ENCODE data around the gene NARS2. TPM values are rescaled to one million over a fixed set of nuclear protein-coding genes. Genes with fewer than 3 reads are reported as not detected.

Gene NARS2
- total RNA-seq, 4 donors from 2014 or later: 17.1 to 23.6 (median 22.5) TPM

- 96% methylated on average over 4 of the region's 4 CpGs for WGBS, 2 donors
- TF ChIP-seq POLR2A (IDR thresholded peaks at IDR 0.05) (no peak), CTCF (IDR thresholded peaks at IDR 0.05) (no peak)
- intact Hi-C loops (cut with DNase I): no loop called here
- no peak for DNase-seq
- H3K36me3 ChIP-seq: no peaks in the 10 kb centered on the region
- H3K27ac ChIP-seq: no peak overlapping the region
- H3K4me1 ChIP-seq: no peaks in the 10 kb centered on the region
- no peak overlapping the region for H3K4me3 ChIP-seq (replicated peaks in 1 of 3)
- no peaks in the 10 kb centered on the region for H3K27me3 ChIP-seq
- H3K9me3 ChIP-seq: no peaks in the 10 kb centered on the region
These were observed 124.8 kb downstream of the NARS2 start for GRCh38 chr11:78449866-78450265.

GRCh38 chr11:78446210-78446609, 128.5 kb downstream of the NARS2 start:
- H3K36me3 ChIP-seq: no peaks in the 10 kb centered on the region
- intact Hi-C loops (cut with DNase I): no loop called here
- TF ChIP-seq POLR2A (IDR thresholded peaks at IDR 0.05) (no peak), CTCF (IDR thresholded peaks at IDR 0.05) (no peak)
- no peak overlapping the region for H3K4me3 ChIP-seq (replicated peaks in 1 of 3)
- DNase-seq: no peak
- H3K27me3 ChIP-seq: no peaks in the 10 kb centered on the region
- no peak overlapping the region for H3K27ac ChIP-seq
- no peaks in the 10 kb centered on the region for H3K4me1 ChIP-seq
- no peaks in the 10 kb centered on the region for H3K9me3 ChIP-seq

- intact Hi-C loops (cut with DNase I): no loop called here
- Histone ChIP-seq H3K27ac (no peak overlapping the region), H3K27me3 (no peaks in the 10 kb centered on the region), H3K36me3 (no peaks in the 10 kb centered on the region), H3K4me1 (no peaks in the 10 kb centered on the region), H3K9me3 (no peaks in the 10 kb centered on the region), H3K4me3 (replicated peaks in 1 of 3) (no peak overlapping the region)
- DNase-seq: no peak
- 90 to 91% methylated on average over 1 of the region's 1 CpG for WGBS, 2 donors
- no peak for TF ChIP-seq CTCF (IDR thresholded peaks at IDR 0.05)
- no peak for TF ChIP-seq POLR2A (IDR thresholded peaks at IDR 0.05)
These were observed 129.9 kb downstream of the NARS2 start for GRCh38 chr11:78444726-78445125.

GRCh38 chr11:78441956-78442355, 132.7 kb downstream of the NARS2 start:
- Histone ChIP-seq H3K9me3 (no peaks in the 10 kb centered on the region), H3K36me3 (no peaks in the 10 kb centered on the region), H3K4me3 (replicated peaks in 1 of 3) (no peak overlapping the region), H3K4me1 (no peaks in the 10 kb centered on the region), H3K27me3 (no peaks in the 10 kb centered on the region), H3K27ac (no peak overlapping the region)
- intact Hi-C loops (cut with DNase I): no loop called here
- 84 to 86% methylated on average over 4 of the region's 4 CpGs for WGBS, 2 donors
- TF ChIP-seq CTCF (IDR thresholded peaks at IDR 0.05): no peak
- no peak for TF ChIP-seq POLR2A (IDR thresholded peaks at IDR 0.05)
- DNase-seq: no peak

- intact Hi-C loops (cut with DNase I): no loop called here
- no peaks in the 10 kb centered on the region for H3K9me3 ChIP-seq
- no peaks in the 10 kb centered on the region for H3K27me3 ChIP-seq
- no peaks in the 10 kb centered on the region for H3K4me1 ChIP-seq
- TF ChIP-seq POLR2A (IDR thresholded peaks at IDR 0.05) (no peak), CTCF (IDR thresholded peaks at IDR 0.05) (no peak)
- H3K36me3 ChIP-seq: no peaks in the 10 kb centered on the region
- no peak overlapping the region for H3K4me3 ChIP-seq (replicated peaks in 1 of 3)
- H3K27ac ChIP-seq: no peak overlapping the region
- 72 to 76% methylated on average over 5 of the region's 5 CpGs for WGBS, 2 donors
- DNase-seq: no peak
These were observed 136.2 kb downstream of the NARS2 start for GRCh38 chr11:78438298-78438975.

Data from thyroid gland (tissue), 4 donors.